Stromal cell of bone marrow (primary cell): ENCODE data around the gene ZNRF3.
"Not testable (repeated sequence)": the region's sequence is repeated elsewhere in the genome, so short reads cannot be mapped to it uniquely, and the experiment has no call there.

Experiments
- DNase-seq: peaks from one replicate; pipeline ENCODE4 v3.0.0-alpha.2; 2012; ENCODE audit warnings: low read depth

ZNRF3 gene

GRCh38 chr22:29070490-29070889 lies 187.1 kb downstream of the ZNRF3 start:
- no peak for DNase-seq

- DNase-seq = no peak
These were observed 188.1 kb downstream of the ZNRF3 start for GRCh38 chr22:29071261-29072045.

- peak; percentile 33 for DNase-seq
These were observed 189.0 kb downstream of the ZNRF3 start for GRCh38 chr22:29072193-29072978.

GRCh38 chr22:29072979-29073617 lies 189.7 kb downstream of the ZNRF3 start, which contains the start of gene KREMEN1:
KREMEN1 (plus strand) TSS chr22:29073035; CDS start chr22:29073131, 96 bp downstream.
- no peak for DNase-seq

- no peak for DNase-seq
These were observed 190.4 kb downstream of the ZNRF3 start for GRCh38 chr22:29073618-29074275.

GRCh38 chr22:29074276-29074772 lies 191.0 kb downstream of the ZNRF3 start:
- DNase-seq = no peak

GRCh38 chr22:29078036-29078868 lies 194.9 kb downstream of the ZNRF3 start:
- DNase-seq = no peak

- no peak for DNase-seq
These were observed 195.5 kb downstream of the ZNRF3 start for GRCh38 chr22:29078869-29079207.

- no peak for DNase-seq
These were observed 196.0 kb downstream of the ZNRF3 start for GRCh38 chr22:29079218-29079901.

- no peak for DNase-seq
These were observed 197.0 kb downstream of the ZNRF3 start for GRCh38 chr22:29080106-29080975.

- DNase-seq = no peak
These were observed 198.3 kb downstream of the ZNRF3 start for GRCh38 chr22:29081517-29082236.

GRCh38 chr22:29082826-29083545 lies 199.6 kb downstream of the ZNRF3 start:
- DNase-seq = no peak

- not testable (repeated sequence) for DNase-seq
These were observed 200.2 kb downstream of the ZNRF3 start for GRCh38 chr22:29083576-29083932.

GRCh38 chr22:29083933-29084591 lies 200.7 kb downstream of the ZNRF3 start:
- no peak for DNase-seq

GRCh38 chr22:29087012-29087411 lies 203.6 kb downstream of the ZNRF3 start:
- no peak for DNase-seq

- DNase-seq = no peak
These were observed 205.4 kb downstream of the ZNRF3 start for GRCh38 chr22:29088809-29089208.

- no peak for DNase-seq
These were observed 206.1 kb downstream of the ZNRF3 start for GRCh38 chr22:29089507-29089906.

- DNase-seq = no peak
These were observed 206.7 kb downstream of the ZNRF3 start for GRCh38 chr22:29090039-29090438.
